NCI-H2171 (cell line): ENCODE measurements around the gene METTL21C.
A peak's percentile ranks its signal among the peaks of the same experiment; 100 is the strongest.

ENCODE experiments used
- DNase-seq: peaks from one replicate; lab custom pipeline; 2025; lab: John Stamatoyannopoulos, UW

METTL21C gene

DNA sequence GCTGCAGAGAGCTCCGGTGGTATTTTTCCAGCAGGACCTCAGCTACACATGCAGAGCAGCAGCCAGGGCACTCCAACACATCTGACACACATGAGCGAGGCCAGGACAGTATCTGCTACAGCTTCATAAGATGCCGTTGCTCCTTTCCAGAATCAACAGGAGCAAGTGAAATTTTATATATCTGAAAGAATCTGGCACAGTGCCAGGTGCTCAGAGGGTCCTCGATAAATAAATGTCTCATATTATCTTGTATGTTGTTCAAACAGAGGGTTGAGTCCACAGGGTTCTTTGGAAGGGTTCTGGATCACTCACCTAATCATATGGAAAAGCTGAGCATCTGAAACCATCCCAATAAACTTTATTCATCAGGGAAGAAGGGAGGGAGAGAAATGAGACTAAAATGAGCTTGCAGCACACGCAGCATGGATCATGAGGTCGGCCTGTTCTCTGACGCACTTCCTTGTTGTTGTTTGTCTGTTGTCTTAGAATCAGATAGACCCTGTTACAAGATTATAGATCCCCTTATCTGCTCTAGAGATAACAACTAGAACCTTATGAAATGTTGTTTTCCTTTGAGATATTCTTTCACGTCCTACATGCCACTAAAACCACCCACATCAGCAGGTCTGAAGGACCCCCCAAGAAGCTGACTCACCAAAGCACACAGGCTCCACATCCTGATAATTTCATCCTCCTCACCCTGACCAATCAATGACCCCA is 3.2 kb upstream of the METTL21C start:
- DNase-seq = no peak

DNA sequence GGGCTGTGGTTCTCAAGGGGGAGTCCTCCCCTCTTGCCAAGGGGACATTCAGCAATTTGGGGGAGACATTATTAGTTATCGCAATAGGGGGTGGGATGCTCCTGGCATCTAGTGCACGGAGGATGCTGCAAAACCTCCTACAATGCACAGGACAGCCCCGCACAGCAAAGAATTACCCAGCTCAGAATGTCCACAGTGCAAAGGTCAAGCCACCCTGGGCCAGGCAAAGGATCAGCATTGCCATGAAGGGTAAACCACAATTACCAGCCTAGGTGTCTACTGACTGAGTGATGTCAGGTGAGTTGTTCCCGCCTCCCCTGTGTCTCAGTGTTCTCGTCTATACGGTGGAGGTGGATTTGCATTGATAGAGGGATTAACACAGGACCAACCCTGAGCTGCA is 2.4 kb upstream of the METTL21C start:
- no peak for DNase-seq

DNA sequence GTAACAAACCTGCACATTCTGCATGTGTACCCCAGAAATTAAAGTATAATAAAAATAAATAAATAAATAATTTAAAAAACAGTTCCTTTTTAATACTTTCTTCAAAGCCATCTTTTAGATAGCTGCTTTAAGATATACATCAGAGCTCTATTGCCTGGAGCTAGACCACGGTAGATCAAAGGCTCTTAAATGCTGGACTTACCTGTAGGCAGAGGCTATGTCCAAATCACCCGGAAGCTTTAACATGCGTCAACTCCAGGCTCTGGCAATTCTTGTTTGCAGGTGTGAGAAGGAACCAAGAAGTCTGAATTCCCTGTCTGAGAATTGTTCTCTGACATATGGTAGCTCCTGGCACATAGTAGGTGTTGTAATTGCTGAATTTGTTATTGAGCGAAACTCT is 1.6 kb upstream of the METTL21C start:
- DNase-seq = no peak

GRCh38 chr13:102693776-102694175 is 1.1 kb downstream of the METTL21C start:
- no peak for DNase-seq

DNA sequence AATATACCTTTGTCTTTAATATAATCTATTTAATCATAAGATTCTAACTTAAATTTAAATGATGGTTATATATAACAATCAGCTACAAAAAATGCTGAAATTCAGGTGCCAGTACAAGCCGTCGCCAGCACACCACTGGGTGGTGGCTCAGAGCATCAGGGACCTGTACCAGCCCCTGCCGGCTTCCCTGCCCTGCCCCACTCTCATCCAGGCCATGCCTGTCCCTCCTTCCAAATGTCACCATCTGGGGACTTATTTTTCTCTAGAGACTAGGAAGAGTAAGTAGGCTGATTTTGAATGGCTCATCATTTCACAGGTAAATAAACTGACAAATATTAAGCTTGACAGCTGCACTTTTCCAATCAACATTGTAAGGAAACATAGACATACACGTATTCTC is 1.6 kb downstream of the METTL21C start:
- DNase-seq = peak; percentile 44

DNA sequence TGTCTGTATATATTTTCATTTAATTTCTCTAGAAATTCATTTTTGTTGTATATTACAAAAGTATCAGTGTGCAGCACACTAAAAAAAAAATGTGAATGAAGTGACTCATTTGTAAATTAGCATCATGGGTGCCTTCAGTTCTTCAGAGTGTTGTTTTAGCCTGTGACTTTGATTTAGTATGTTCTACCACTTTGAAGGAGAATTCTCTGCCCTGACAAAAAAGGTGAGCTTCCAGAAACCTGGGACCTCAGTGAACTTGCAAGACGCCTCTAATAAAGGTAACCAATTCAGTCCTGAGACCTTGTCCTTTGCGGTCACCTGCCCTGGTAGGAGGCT is 2.4 kb downstream of the METTL21C start:
- no peak for DNase-seq

- no peak for DNase-seq
Measured at GRCh38 chr13:102690883-102691282, 4.0 kb downstream of the METTL21C start.

GRCh38 chr13:102688306-102688973 is 6.4 kb downstream of the METTL21C start:
- DNase-seq = no peak

DNA sequence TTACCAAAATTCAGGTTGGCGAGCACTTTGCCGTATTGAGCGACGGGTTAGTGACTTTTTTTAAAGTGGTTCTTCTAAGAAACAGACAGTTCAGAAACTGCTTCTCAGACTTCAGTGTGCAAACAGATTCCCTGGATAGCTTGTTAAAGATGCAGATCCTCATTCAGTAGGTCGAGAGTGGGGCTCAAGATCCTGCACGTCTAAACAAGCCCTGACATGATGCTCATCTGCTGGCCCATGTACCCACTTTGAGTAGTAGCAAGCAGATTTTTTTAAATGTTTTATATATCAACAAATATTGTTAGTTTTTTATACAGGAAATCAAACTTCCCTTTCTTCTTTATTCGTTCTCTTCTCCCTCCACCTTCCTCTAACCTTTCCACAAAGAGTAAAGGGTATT is 7.3 kb downstream of the METTL21C start:
- no peak for DNase-seq

DNA sequence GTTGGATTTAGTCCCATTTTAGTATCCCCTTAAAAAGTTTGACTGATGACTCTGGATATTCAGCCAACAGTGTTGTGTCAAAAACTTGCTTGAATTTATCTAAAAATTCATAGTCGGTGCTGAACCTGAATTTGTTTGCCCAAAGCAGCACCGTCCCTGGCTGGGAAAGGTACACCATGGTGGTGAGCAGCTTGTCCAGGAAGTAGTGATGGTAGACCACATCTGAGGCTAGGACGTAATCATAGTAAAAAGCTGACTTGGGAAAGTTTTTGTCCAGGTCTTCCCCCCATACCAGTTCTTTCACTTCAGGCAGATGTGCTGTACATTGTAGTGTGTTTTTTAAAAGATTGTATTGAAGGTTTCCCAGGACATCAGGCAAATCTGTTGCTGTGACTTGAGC is 8.8 kb downstream of the METTL21C start:
- no peak for DNase-seq

DNA sequence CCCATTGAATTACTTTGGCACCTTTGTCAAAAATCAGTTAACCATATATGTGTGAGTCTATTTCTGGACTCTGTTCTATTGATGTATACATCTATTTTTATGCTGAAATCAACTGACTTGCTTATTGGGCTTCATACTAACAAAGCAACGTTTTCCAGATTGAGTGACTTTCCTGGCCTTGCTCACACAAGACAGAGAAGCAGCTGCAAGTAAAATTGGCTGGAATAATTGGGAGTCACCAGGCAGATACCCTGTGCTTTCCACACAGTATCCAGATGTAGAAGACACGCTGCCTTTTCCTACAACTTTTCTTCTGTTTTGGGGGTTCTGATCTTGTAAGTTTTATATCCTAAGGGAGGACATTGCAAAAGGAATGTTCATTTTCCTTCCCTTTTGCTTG is 11.2 kb downstream of the METTL21C start:
- no peak for DNase-seq

GRCh38 chr13:102682727-102683126 is 12.1 kb downstream of the METTL21C start:
- DNase-seq = no peak

GRCh38 chr13:102682211-102682610 is 12.6 kb downstream of the METTL21C start:
- no peak for DNase-seq

DNA sequence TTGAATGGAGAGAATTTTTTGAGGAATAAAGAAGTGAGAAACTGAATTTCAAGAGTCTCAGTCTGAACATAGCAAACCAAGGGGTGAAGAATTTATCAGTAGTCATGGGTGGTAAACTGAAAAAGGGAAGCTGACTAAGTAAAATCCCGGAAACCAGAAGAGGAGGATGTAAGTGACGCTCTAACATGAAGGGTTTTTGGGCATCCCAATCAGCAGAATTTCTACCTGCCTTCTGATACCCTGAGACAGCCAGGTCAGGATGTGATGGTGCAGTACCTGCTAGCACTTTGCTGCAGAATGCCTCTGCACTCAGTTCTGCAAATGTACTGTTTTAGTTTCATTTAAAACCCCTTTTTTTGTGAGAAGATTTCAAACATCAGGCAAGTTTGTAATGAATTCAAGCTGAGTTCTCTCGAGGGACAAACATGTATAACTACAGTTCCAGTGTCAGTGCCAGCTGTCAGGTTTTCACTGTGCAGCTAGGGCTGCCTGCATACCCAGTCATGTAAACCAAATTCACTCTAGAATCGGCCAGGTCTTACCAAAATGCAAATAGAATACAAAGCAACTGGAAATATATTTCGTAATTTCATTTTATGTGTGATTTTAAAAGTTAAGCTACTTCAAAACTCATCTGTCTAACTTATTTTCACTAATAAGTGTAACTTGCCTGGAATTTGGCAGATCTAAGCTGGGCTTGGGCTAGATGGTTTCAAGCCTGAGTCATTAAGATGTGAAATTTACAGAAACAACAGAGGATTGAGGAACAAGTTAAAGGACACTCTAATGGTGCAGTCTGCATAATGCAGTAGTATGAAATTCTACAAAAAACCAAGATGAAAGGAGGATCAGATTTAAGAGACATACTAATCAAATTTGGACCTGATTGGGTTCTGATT is 13.8 kb downstream of the METTL21C start:
- DNase-seq = peak; percentile 55

DNA sequence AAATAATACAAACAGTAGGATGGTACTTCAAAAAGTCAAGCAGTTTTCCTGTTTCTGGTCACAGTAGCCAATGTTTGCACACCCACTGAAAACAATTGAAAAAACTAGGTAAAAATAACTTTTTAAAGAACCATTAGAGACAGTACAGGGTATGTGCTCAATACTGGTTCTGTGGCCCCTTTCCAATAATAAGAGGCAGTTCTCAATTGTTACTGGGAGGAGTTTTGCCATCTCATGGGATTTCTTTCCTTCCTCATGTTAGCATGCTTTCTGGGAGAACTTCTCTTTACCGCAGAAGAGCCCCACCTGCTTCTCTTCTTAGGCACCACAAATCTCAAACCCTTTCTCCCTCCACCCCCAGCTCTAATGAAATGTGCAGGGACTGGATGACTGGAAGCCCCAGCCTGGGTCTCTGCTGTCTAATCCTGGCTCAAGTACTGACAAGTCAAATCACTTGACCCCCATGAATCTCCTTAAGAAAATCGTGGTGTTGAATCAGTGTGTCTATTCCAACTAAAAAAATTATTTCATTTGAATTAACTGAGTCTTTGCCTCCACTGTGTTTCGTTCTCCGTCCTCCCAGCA is 14.6 kb downstream of the METTL21C start:
- no peak for DNase-seq

GRCh38 chr13:102679449-102680132 is 15.3 kb downstream of the METTL21C start:
- no peak for DNase-seq

- no peak for DNase-seq
Measured at GRCh38 chr13:102678339-102679107, 16.3 kb downstream of the METTL21C start.

DNA sequence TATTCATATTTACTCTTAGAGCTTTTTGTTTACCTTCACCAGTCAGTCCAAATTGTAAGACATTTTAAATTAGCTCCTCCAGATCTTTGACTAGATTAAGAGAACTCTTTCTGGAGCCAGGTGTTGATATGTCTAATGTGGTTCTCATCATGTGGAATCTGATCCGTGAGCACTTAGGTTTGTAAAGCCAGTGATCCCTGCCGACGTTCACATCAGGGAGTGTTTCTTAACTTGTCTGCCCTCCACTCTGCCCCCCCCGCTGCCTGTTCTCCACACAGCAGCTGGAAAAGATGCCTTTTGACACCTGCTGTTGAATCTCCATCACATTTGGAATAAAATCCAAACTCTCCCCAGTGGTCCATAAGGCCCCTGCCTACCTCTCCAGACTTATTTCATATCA is 17.7 kb downstream of the METTL21C start:
- DNase-seq = peak; percentile 39

DNA sequence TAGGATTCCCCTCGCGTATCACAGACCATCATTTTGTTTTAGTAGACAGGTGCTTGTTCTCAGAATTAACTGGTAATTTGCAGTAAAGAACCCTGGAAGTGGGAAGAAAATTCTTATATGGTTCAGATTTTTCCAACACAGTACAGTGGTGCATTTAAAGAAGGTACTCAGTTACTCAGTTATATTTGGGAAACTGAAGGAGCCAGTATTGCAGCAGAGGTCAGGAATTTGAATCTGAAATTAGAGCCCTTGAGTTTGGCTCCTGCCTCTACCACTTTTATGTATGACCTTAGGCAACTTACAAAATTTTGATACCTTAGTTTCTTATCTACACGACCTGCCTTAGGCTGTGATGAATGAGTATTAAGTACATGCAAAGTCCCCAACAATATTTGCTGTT is 19.7 kb downstream of the METTL21C start:
- DNase-seq = no peak

- DNase-seq = no peak
Measured at GRCh38 chr13:102670130-102670529, 24.7 kb downstream of the METTL21C start.

DNA sequence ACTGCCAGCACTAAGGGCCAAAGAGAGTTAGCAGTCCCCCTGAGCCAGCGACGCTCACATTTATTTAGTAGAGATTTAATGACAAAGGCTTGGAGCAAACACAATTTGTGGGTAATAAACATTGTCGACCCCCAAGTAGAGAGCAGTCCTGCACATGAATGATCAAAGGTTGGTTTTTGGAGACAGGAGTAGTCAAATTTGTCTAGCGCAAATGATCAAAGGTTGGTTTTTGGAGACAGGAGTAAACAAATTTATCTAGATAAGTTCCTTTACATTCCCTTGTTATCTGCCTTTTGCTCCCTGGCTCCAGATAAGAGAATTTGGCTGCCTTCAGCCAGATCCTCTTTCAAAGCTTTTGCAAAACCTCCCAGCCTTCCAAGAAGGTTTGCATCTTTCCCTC is 26.9 kb downstream of the METTL21C start:
- DNase-seq = no peak
